ENCODE results near the gene NEIL3. TPM values are rescaled to one million over a fixed set of nuclear protein-coding genes. Genes with fewer than 3 reads are reported as not detected.

NEIL3 gene
- total and polyA plus RNA-seq, 9 of the 15 experiments (the other 6 are each of a cell fraction or from before 2014, with no cell fraction given): 2.7 to 23.3 (median 12.9) TPM

- TF ChIP-seq NR2C2 (CRISPR knock-in tag; IDR thresholded peaks at IDR 0.05): no peak
- peak; percentile 56; the same call in 1 of the 2 replicates for TF ChIP-seq NR2C2 (tag; IDR thresholded peaks at IDR 0.05)
- no peak for TF ChIP-seq FOXP4 (CRISPR knock-in tag; IDR thresholded peaks at IDR 0.05; ENCODE audit: borderline replicate concordance)
- no peak for TF ChIP-seq HDAC1 (IDR thresholded peaks at IDR 0.05)
- no peak for TF ChIP-seq XRCC4 (IDR thresholded peaks at IDR 0.05; ENCODE audit: extremely low read depth, insufficient read depth, insufficient read length)
- no peak for TF ChIP-seq BRCA1 (IDR thresholded peaks at IDR 0.05)
- no peak for TF ChIP-seq BRCA1 (CRISPR knock-in tag; IDR thresholded peaks at IDR 0.05)
- peak; percentile 65 to 71 for TF ChIP-seq RAD21 (CRISPR knock-in tag; conservative IDR thresholded peaks at IDR 0.05 in 1 of 2, IDR thresholded peaks at IDR 0.05 in 1 of 2)
- TF ChIP-seq CAMTA2 (CRISPR knock-in tag; conservative IDR thresholded peaks at IDR 0.05): no peak
- TF ChIP-seq TEAD4 (IDR thresholded peaks at IDR 0.05; ENCODE audit: low read length): no peak
- no peak for TF ChIP-seq TEAD4 (CRISPR knock-in tag; IDR thresholded peaks at IDR 0.05; ENCODE audit: borderline replicate concordance)
- TF ChIP-seq TAF7 (tag; IDR thresholded peaks at IDR 0.05): no peak
- TF ChIP-seq CBFA2T3 (IDR thresholded peaks at IDR 0.05): no peak
- TF ChIP-seq SP2 (IDR thresholded peaks at IDR 0.05; ENCODE audit: extremely low read depth, low read depth, low read length, poor library complexity, severe bottlenecking): no peak
- TF ChIP-seq, protein P1, sequence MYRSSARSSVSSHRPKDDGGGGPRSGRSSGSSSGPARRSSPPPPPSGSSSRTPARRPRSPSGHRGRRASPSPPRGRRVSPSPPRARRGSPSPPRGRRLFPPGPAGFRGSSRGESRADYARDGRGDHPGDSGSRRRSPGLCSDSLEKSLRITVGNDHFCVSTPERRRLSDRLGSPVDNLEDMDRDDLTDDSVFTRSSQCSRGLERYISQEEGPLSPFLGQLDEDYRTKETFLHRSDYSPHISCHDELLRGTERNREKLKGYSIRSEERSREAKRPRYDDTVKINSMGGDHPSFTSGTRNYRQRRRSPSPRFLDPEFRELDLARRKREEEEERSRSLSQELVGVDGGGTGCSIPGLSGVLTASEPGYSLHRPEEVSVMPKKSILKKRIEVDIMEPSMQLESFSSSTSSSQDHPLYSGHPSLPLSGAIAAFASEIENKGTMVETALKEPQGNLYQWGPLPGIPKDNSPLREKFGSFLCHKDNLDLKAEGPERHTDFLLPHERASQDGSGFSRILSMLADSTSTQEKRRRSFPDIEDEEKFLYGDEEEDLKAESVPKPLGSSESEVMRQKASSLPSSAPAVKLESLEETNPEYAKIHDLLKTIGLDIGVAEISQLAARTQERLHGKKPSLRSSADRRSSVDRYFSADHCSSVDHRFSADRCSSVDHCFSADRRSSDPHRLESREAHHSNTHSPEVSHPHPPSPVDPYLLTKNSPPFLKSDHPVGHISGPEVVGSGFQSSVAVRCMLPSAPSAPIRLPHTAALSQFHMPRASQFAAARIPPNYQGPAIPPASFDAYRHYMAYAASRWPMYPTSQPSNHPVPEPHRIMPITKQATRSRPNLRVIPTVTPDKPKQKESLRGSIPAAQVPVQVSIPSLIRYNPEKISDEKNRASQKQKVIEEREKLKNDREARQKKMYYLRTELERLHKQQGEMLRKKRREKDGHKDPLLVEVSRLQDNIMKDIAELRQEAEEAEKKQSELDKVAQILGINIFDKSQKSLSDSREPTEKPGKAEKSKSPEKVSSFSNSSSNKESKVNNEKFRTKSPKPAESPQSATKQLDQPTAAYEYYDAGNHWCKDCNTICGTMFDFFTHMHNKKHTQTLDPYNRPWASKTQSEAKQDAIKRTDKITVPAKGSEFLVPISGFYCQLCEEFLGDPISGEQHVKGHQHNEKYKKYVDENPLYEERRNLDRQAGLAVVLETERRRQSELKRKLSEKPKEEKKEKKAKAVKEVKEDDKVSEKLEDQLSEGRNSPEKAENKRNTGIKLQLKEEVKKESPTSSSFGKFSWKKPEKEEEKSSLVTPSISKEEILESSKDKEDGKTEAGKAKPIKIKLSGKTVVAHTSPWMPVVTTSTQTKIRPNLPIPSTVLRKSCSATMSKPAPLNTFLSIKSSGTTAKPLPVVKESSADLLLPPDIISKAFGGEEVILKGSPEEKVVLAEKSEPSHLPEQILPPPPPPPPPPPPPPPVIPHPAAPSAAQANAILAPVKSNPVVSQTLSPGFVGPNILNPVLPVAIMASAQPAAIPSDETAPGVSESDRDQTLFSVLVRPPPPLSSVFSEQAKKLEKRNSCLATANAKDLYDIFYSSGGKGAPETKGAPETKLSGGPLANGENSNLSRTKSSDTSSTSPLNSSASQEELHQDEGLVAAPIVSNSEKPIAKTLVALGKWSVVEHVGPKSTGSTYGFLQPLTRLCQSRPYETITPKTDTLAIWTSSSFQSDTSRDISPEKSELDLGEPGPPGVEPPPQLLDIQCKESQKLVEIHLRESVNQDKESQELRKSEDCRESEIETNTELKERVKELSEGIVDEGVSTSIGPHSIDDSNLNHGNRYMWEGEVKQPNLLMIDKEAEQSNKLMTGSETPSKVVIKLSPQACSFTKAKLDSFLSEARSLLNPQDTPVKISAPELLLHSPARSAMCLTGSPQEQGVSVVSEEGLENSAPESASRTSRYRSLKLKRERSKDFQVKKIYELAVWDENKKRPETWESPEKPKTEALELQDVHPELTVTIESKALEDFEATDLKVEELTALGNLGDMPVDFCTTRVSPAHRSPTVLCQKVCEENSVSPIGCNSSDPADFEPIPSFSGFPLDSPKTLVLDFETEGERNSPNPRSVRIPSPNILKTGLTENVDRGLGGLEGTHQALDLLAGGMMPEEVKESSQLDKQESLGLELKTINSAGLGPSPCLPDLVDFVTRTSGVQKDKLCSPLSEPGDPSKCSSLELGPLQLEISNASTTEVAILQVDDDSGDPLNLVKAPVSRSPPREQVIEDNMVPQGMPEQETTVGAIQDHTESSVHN (IDR thresholded peaks at IDR 0.05; ENCODE audit: borderline replicate concordance in 1 of 2, low read depth in 1 of 2): no peak
Measured at GRCh38 chr4:177339477-177340374, 30.1 kb downstream of the NEIL3 start (continued).
